HG02642 (cell line): ENCODE data around the gene ZBTB21.
"Not testable (repeated sequence)": the region's sequence is repeated elsewhere in the genome, so short reads cannot be mapped to it uniquely, and the experiment has no call there.

Experiments
- ATAC-seq: cut with Tn5 transposase; IDR thresholded peaks from one replicate; pipeline ENCODE4 v1.9.1; 2021; ENCODE audit warnings: mild to moderate bottlenecking; ENCODE audit not compliant: unreplicated experiment, poor library complexity

ZBTB21 gene

GRCh38 chr21:41972511-41973205, 37.5 kb downstream of the ZBTB21 start:
- ATAC-seq, result no peak

DNA sequence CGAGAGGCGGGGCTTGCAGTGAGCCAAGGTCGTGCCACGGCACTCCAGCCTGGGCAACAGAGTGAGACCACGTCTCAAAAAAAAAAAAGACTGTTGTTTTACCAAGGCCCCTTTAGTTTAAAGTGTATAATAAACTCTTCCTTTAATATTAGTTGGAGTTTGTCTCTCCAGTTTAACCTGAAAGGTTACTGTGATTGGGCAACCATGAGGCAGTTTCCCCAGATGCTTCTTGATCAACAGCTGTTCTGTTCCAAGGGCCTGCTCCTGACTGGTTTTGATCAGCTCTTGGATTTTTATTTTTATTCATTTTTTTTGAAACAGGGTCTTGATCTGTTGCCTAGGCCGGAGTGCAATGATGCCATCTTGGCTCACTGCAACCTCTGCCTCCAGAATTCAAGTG, 38.3 kb downstream of the ZBTB21 start:
- no peak for ATAC-seq

GRCh38 chr21:41970751-41971653, 39.2 kb downstream of the ZBTB21 start:
- ATAC-seq, result no peak

GRCh38 chr21:41970106-41970391, 40.1 kb downstream of the ZBTB21 start:
- ATAC-seq, result no peak

- no peak for ATAC-seq
Measured at GRCh38 chr21:41967708-41968107, 42.5 kb downstream of the ZBTB21 start.

DNA sequence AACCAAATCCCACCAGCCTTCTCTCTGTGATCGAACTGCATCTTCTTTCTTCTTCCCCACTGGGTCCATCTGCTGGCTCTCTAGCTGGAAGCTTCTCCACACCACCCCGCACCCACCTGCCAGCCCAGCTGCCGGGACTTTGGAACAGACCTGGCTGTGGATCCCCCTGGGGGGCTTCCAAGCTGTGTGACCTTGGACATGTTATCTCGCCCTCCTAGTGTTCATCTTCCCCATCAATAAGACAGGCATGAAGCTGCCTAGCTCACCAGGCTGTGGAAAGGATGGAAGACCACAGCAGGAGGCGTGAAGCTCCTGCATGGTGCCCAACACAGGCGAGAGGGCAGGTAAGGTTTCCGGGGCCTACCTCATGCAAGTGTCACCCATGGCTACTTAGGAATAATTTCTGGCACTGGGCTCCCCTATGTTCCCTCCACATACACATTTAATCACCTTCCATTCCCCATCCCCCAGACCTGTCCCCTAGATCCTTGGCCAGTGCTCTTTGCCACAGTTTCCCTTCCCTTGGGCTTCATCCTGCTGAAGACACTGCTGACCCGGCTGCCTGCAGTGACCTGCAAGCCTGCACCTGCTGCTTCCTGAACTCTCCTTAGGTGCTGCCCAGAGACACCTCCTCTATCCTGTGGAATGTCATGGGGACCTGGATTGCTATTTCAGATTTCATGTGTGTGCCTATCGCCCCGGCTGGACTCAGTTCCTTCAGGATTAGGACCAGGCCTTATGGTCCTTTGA, 43.1 kb downstream of the ZBTB21 start:
- ATAC-seq, result no peak

DNA sequence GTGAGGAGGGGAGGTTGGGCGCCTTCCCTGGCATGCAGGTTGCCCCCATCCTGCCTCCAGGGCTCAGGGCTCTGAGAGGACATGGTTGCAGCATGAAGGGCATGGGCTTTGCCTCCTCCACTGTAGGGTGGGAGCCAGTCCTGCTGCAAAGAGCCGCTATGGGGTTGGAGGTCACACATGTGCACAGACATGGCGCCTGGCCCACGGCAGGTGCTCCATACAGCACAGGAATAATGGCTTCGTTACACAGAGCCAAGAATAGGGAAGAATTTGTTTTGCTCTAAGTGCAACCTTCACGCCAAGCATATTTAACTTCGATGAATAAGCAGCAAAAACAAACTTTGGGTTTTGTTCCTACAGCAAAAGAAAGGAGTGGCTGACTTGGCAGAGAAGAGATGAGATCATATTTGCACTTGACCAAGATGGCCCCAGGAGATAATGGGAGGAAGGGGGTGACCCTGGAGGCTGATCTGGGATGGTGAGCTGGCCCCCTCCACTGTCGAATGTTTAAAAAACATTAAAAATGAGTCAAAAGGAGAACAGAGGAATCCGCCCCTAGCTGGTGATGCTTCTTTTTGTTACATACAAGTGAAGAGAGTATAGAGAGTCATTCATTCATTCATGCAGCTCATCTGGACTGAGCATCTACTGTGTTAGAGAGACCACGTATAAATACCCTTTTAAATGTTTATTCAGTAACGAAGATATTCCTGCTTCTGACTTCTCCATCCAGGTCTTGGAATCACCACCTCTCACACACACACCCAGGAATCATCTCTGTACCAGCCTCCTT, 43.9 kb downstream of the ZBTB21 start:
- no peak for ATAC-seq

GRCh38 chr21:41965461-41966013, 44.6 kb downstream of the ZBTB21 start:
- ATAC-seq, result no peak

DNA sequence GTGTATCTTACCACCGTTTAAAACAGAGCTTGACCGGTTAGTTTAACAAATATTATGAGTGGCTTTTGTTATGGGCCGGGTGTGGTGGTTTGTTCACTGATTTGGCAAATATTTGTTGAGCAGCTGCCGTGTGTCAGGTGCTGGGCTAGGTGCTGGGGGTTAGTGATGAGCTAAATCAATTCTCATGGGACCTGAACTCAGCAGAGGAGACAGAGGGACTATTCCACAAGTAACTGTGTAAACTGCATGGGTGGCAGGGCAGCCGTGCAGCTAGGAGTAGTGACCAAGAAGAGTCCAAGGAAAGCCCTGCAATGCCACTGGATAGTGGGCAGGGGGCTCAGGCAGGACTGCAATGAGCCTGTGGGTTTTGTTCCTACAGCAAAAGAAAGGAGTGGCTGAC, 45.1 kb downstream of the ZBTB21 start:
- no peak for ATAC-seq

- no peak for ATAC-seq
Measured at GRCh38 chr21:41964171-41964570, 46.0 kb downstream of the ZBTB21 start.

DNA sequence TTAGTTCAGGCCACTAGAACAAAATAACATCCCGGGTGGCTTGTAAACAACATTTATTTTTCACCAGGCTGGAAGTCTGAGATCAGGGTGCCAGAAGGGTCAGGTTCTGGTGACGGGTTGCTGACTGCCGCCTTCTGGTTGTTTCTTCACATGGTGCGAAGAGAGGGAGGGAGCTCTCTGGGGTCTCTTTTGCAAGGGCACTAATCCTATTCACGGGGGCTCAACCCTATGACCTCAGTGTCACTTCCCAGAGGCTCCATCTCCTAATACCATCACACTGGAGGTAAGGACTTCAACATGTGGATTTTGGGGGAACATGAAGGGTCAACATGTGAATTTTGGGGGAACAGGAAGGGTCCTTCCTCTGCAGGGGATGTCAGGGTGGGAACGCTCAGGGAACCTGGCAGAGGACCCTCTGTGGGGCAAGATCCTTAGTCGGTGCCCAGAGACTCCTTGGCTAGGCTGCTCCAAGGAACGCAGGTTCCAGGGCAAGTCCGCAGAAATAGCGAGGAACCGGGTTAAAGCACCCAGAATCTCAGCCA, 47.7 kb downstream of the ZBTB21 start:
- ATAC-seq, result no peak

DNA sequence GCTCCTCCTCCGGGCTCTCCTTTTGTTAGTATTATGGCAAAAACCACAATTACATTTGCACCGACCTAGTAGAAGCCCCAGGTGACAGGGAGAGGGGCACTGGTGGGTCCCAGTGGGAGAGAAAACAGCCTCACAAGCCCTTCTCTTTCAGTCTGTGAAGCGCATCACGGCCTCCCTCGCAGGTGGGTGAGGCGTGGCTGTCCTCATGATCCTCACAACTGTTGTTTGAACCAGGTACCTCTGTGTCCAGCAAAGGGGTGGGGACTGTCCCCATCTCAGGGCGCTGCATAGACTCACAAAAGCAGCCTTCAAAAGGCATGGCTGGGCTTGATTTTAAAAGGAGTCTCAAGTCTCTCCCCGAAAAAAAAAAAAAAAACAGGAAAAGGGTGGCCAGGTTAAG, 48.4 kb downstream of the ZBTB21 start:
- no peak for ATAC-seq

DNA sequence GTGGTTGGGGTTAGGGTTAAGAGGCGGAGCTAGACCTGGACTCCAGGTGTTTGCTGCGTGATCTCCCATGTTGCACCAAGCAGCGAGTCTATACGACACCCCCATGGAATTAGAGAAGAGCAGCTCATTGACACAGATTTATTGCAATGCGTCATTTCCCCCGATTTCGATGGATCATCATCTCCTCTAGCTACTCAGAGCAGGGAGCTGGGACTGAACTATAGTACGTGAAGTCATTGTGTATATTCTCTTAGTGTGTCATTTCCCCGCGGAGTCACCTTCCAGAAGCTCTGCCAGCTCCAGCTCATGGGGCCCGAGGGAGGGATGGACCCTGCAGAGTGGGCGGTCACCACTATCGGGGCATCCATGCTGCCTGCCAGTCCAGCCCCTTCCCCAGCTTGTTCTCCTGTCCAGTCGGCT, 48.9 kb downstream of the ZBTB21 start:
- ATAC-seq, result no peak

GRCh38 chr21:41960386-41960785, 49.8 kb downstream of the ZBTB21 start:
- no peak for ATAC-seq

GRCh38 chr21:41959697-41960096, 50.5 kb downstream of the ZBTB21 start:
- ATAC-seq, result not testable (repeated sequence)

- ATAC-seq, result no peak
Measured at GRCh38 chr21:41958886-41959563, 51.1 kb downstream of the ZBTB21 start.

GRCh38 chr21:41957991-41958766, 52.0 kb downstream of the ZBTB21 start:
- ATAC-seq, result no peak

- no peak for ATAC-seq
Measured at GRCh38 chr21:41956926-41957729, 53.0 kb downstream of the ZBTB21 start.
